HEK293 (cell line): Measurements from ENCODE around the gene CALML3.

Experiments
- CTCF ChIA-PET: fragments of 350-600 bp; formaldehyde crosslinking; extraction: SDS; loops from one replicate; lab custom pipeline; 2021; ENCODE audit warnings: antibody characterized with exemption; lab: Yijun Ruan, JAX
- POLR2A ChIA-PET: fragments of 300-600 bp; formaldehyde crosslinking; extraction: SDS; loops from one replicate; lab custom pipeline; 2020; ENCODE audit warnings: antibody characterized with exemption, inconsistent platforms; lab: Yijun Ruan, JAX
- H3K27ac ChIP-seq: fragments of 200-500 bp; sonication (Bioruptor generic); 2 replicates; pipeline ENCODE4 v1.5.1; 2014; ENCODE audit warnings: low read depth, low read length, control low read depth, inconsistent platforms; ENCODE audit errors: extremely low read depth
- H3K36me3 ChIP-seq, 2 experiments: fragments of 200-500 bp in 1 of 2; sonication (Bioruptor generic) in 1 of 2; 1 replicate in 1 of 2; 2 replicates in 1 of 2; pipeline ENCODE4 v1.5.1; 2014 to 2017; ENCODE audit warnings: inconsistent platforms in 2 of 2, low read length in 2 of 2; ENCODE audit not compliant: control insufficient read depth in 2 of 2, insufficient read depth in 1 of 2
- H3K4me1 ChIP-seq: fragments of 200-500 bp; sonication (Bioruptor generic); 2 replicates; pipeline ENCODE4 v1.5.1; 2014; ENCODE audit warnings: mild to moderate bottlenecking, low read length, inconsistent platforms; ENCODE audit not compliant: control insufficient read depth, insufficient read depth
- H3K4me3 ChIP-seq: 2 replicates; pipeline ENCODE4 v1.5.1; 2011; ENCODE audit warnings: low read depth, mild to moderate bottlenecking, control low read depth, low read length, moderate library complexity
- H3K9me3 ChIP-seq: fragments of 200-500 bp; sonication (Bioruptor generic); 2 replicates; pipeline ENCODE4 v1.5.1; 2014; ENCODE audit warnings: low read depth, low read length, inconsistent platforms; ENCODE audit not compliant: control insufficient read depth, insufficient read depth
- FEZF1 ChIP-seq: fragments of 450-650 bp; formaldehyde crosslinking; IDR thresholded peaks from 2 replicates; pipeline ENCODE4 v1.5.1; 2016; ENCODE audit warnings: missing biosample characterization, missing genetic modification characterization
- ZBTB21 ChIP-seq: fragments of 450-650 bp; formaldehyde crosslinking; IDR thresholded peaks from 2 replicates; pipeline ENCODE4 v1.5.1; 2017; ENCODE audit warnings: missing biosample characterization, missing genetic modification characterization
- ZIC2 ChIP-seq: fragments of 450-650 bp; formaldehyde crosslinking; IDR thresholded peaks from 2 replicates; pipeline ENCODE4 v1.5.1; 2016; ENCODE audit warnings: missing biosample characterization, missing genetic modification characterization
- ZNF274 ChIP-seq, 2 experiments: fragments of 200-500 bp in 1 of 2; fragments of 450-650 bp in 1 of 2; sonication (Bioruptor generic) in 1 of 2; formaldehyde crosslinking in 1 of 2; IDR thresholded peaks; 2 replicates each; pipeline versions ENCODE4 v1.5.1 to v1.6.1; 2014 to 2016; ENCODE audit warnings: borderline replicate concordance in 1 of 2, inconsistent platforms in 1 of 2, low read length in 1 of 2, missing biosample characterization in 1 of 2, missing genetic modification characterization in 1 of 2
- ZNF341 ChIP-seq: fragments of 450-650 bp; formaldehyde crosslinking; IDR thresholded peaks from 2 replicates; pipeline ENCODE4; 2016; ENCODE audit warnings: low read depth, missing biosample characterization, missing genetic modification characterization
- ZNF423 ChIP-seq: fragments of 450-650 bp; formaldehyde crosslinking; IDR thresholded peaks from 2 replicates; pipeline ENCODE4 v1.5.1; 2016; ENCODE audit warnings: missing biosample characterization, missing genetic modification characterization
- ZNF585B ChIP-seq: fragments of 450-650 bp; formaldehyde crosslinking; IDR thresholded peaks from 2 replicates; pipeline ENCODE4 v1.5.1; 2016; ENCODE audit warnings: missing biosample characterization, missing genetic modification characterization
- ZNF747 ChIP-seq: fragments of 450-650 bp; formaldehyde crosslinking; IDR thresholded peaks from 2 replicates; pipeline ENCODE4 v1.5.1; 2016; ENCODE audit warnings: missing biosample characterization, missing genetic modification characterization
- TF ChIP-seq, protein P1 (sequence below): fragments of 450-650 bp; formaldehyde crosslinking; conservative IDR thresholded peaks from 2 replicates; pipeline ENCODE4 v1.5.1; 2016; ENCODE audit warnings: low read depth, missing biosample characterization, missing genetic modification characterization
- TF ChIP-seq, protein P2 (sequence below): fragments of 450-650 bp; formaldehyde crosslinking; IDR thresholded peaks from 2 replicates; pipeline ENCODE4 v1.5.1; 2016; ENCODE audit warnings: missing biosample characterization, missing genetic modification characterization
- TF ChIP-seq, protein P3 (sequence below): fragments of 450-650 bp; formaldehyde crosslinking; IDR thresholded peaks from 2 replicates; pipeline ENCODE4 v1.5.1; 2016; ENCODE audit warnings: missing biosample characterization, missing genetic modification characterization
- TF ChIP-seq, protein P4 (sequence below): fragments of 450-650 bp; formaldehyde crosslinking; IDR thresholded peaks from 2 replicates; pipeline ENCODE4 v1.5.0; 2017; ENCODE audit warnings: missing biosample characterization, missing genetic modification characterization, borderline replicate concordance
- TF ChIP-seq, protein P5 (sequence below): fragments of 450-650 bp; formaldehyde crosslinking; IDR thresholded peaks from 2 replicates; pipeline ENCODE4 v1.5.1; 2017; ENCODE audit warnings: missing biosample characterization, missing genetic modification characterization

Gene CALML3

DNA sequence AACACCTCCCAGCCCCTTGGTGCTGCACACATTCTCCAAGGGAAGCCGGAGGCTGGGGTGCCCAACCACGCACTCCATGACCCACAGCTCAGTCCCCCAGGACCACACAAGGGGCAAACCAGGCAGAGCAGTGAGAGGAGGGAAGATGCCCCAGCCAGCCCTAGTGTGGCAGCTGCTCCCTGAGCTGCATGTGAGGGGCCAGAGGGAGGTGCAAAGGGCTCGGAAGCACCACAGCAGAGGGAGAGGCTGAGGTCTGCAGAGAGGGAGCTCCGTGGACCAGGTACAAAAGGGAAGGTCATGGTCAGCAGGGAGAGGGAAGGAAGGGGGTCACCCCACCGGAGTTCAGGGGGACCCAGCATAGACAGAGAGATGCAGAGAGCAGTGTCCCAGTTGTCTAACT lies 23.9 kb upstream of the CALML3 start:
- no peaks in the 10 kb centered on the region for H3K36me3 ChIP-seq
- CTCF ChIA-PET = interaction anchor here (2.8 kb wide), 1 partner anchor 122 kb away, joined by 11 read pairs; no protein-coding TSS in a partner anchor
- POLR2A ChIA-PET = interaction anchor here (1.2 kb wide), 1 partner anchor 55 kb away, joined by 3 read pairs; no protein-coding TSS in a partner anchor
- H3K27ac ChIP-seq = no peak overlapping the region
- H3K9me3 ChIP-seq = no peaks in the 10 kb centered on the region
- H3K4me1 ChIP-seq = no peaks in the 10 kb centered on the region
- TF ChIP-seq ZNF341 (tag by site-specific recombination) (peak; percentile 56), ZNF585B (no peak)
- no peak overlapping the region for H3K4me3 ChIP-seq

DNA sequence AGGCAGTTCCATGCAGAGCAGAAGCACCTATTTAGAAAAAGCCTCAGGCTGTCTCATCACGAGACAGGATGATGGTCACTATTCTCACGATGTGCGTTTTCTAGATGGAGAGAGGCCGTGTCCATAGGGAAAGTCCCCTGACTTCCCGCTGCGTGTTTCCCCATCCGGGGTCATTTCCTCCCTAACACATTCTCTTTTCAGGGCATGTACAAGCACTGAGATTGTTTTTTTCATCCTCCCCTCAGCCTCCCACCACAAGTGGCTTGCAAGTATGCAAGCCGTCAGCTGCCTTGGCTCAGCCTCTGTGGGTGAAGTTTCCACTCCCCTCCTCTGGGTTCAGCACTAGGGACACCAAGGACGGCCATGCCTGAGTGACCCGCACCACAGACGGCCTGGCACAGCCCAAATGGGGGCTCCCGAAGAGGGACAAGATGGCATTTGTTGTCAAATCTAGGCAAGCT lies 22.7 kb upstream of the CALML3 start:
- no peaks in the 10 kb centered on the region for H3K36me3 ChIP-seq
- ChIA-PET CTCF (interaction anchor here (0.6 to 2.8 kb wide), 2 partner anchors 121 to 127 kb away, joined by 5 to 11 read pairs; no protein-coding TSS in a partner anchor), POLR2A (interaction anchor here (1.2 kb wide), 1 partner anchor 56 kb away, joined by 3 read pairs; no protein-coding TSS in a partner anchor)
- H3K27ac ChIP-seq = no peak overlapping the region
- H3K4me1 ChIP-seq = no peaks in the 10 kb centered on the region
- no peak overlapping the region for H3K4me3 ChIP-seq
- no peaks in the 10 kb centered on the region for H3K9me3 ChIP-seq
- TF ChIP-seq, protein P1, sequence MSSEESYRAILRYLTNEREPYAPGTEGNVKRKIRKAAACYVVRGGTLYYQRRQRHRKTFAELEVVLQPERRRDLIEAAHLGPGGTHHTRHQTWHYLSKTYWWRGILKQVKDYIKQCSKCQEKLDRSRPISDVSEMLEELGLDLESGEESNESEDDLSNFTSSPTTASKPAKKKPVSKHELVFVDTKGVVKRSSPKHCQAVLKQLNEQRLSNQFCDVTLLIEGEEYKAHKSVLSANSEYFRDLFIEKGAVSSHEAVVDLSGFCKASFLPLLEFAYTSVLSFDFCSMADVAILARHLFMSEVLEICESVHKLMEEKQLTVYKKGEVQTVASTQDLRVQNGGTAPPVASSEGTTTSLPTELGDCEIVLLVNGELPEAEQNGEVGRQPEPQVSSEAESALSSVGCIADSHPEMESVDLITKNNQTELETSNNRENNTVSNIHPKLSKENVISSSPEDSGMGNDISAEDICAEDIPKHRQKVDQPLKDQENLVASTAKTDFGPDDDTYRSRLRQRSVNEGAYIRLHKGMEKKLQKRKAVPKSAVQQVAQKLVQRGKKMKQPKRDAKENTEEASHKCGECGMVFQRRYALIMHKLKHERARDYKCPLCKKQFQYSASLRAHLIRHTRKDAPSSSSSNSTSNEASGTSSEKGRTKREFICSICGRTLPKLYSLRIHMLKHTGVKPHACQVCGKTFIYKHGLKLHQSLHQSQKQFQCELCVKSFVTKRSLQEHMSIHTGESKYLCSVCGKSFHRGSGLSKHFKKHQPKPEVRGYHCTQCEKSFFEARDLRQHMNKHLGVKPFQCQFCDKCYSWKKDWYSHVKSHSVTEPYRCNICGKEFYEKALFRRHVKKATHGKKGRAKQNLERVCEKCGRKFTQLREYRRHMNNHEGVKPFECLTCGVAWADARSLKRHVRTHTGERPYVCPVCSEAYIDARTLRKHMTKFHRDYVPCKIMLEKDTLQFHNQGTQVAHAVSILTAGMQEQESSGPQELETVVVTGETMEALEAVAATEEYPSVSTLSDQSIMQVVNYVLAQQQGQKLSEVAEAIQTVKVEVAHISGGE (tag by site-specific recombination) = no peak
- no peak for TF ChIP-seq ZBTB21
- TF ChIP-seq ZNF274 (IDR thresholded peaks at IDR 0.05; ENCODE audit: low read length) = no peak
- TF ChIP-seq ZNF274 (tag by site-specific recombination; IDR thresholded peaks at IDR 0.05; ENCODE audit: borderline replicate concordance) = no peak
- TF ChIP-seq, protein P2, sequence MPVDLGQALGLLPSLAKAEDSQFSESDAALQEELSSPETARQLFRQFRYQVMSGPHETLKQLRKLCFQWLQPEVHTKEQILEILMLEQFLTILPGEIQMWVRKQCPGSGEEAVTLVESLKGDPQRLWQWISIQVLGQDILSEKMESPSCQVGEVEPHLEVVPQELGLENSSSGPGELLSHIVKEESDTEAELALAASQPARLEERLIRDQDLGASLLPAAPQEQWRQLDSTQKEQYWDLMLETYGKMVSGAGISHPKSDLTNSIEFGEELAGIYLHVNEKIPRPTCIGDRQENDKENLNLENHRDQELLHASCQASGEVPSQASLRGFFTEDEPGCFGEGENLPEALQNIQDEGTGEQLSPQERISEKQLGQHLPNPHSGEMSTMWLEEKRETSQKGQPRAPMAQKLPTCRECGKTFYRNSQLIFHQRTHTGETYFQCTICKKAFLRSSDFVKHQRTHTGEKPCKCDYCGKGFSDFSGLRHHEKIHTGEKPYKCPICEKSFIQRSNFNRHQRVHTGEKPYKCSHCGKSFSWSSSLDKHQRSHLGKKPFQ (tag by site-specific recombination) = no peak
- TF ChIP-seq ZNF747 (tag by site-specific recombination) = no peak
- TF ChIP-seq, protein P3, sequence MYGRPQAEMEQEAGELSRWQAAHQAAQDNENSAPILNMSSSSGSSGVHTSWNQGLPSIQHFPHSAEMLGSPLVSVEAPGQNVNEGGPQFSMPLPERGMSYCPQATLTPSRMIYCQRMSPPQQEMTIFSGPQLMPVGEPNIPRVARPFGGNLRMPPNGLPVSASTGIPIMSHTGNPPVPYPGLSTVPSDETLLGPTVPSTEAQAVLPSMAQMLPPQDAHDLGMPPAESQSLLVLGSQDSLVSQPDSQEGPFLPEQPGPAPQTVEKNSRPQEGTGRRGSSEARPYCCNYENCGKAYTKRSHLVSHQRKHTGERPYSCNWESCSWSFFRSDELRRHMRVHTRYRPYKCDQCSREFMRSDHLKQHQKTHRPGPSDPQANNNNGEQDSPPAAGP (tag by site-specific recombination) = no peak
- no peak for TF ChIP-seq FEZF1 (tag by site-specific recombination)
- TF ChIP-seq ZIC2 (tag by site-specific recombination) = no peak
- no peak for TF ChIP-seq ZNF423

DNA sequence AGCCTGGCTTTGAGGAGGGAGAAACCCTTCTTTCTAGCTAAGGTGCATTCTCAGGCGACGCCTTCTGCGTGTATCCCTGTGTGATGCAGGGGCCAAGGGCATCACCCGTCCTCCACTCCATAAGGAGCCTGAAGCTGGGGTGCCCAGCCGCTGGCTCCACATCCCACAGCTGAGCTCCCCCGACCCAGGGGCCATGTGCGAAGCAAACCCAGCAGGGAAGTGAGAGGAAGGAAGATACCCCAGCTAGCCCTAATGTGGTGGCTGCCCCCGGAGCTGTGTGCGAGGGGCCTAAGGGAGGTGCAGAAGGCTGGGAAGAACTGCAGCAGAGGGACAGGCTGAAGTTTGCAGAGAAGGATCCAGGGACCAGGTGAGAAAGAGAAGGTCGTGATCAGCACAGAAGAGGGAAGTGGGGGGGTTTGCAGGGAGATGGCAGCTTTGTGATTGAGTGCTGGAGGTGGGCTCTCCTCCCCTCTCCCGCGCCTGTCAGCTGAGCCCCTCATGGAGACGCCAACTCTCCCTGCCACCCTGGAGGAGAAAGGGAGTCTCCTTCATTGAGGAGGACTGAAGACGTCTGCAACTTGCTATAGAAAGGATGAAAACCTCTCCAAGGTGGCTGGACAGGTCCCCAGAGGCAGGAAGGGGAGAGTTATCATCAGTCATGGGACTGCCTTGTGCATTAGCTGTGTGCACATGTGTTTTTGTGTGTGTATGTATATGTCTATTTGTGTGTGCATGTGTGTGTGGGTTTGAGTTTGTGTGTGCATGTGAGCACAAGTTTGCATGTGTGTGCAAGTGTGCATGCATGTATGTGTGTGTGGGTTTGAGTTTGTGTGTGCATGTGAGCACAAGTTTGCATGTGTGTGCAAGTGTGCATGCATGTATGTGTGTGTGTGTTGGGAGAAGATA lies 21.9 kb upstream of the CALML3 start:
- CTCF ChIA-PET = no interaction called here
- no peak overlapping the region for H3K4me3 ChIP-seq
- no peaks in the 10 kb centered on the region for H3K4me1 ChIP-seq
- TF ChIP-seq, protein P4, sequence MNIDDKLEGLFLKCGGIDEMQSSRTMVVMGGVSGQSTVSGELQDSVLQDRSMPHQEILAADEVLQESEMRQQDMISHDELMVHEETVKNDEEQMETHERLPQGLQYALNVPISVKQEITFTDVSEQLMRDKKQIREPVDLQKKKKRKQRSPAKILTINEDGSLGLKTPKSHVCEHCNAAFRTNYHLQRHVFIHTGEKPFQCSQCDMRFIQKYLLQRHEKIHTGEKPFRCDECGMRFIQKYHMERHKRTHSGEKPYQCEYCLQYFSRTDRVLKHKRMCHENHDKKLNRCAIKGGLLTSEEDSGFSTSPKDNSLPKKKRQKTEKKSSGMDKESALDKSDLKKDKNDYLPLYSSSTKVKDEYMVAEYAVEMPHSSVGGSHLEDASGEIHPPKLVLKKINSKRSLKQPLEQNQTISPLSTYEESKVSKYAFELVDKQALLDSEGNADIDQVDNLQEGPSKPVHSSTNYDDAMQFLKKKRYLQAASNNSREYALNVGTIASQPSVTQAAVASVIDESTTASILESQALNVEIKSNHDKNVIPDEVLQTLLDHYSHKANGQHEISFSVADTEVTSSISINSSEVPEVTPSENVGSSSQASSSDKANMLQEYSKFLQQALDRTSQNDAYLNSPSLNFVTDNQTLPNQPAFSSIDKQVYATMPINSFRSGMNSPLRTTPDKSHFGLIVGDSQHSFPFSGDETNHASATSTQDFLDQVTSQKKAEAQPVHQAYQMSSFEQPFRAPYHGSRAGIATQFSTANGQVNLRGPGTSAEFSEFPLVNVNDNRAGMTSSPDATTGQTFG (tag by site-specific recombination) = no peak
- TF ChIP-seq, protein P5, sequence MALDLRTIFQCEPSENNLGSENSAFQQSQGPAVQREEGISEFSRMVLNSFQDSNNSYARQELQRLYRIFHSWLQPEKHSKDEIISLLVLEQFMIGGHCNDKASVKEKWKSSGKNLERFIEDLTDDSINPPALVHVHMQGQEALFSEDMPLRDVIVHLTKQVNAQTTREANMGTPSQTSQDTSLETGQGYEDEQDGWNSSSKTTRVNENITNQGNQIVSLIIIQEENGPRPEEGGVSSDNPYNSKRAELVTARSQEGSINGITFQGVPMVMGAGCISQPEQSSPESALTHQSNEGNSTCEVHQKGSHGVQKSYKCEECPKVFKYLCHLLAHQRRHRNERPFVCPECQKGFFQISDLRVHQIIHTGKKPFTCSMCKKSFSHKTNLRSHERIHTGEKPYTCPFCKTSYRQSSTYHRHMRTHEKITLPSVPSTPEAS (tag by site-specific recombination) = peak; percentile 80
- TF ChIP-seq, all 188 proteins: peak for 1
- Histone ChIP-seq H3K36me3 (no peaks in the 10 kb centered on the region), H3K27ac (no peak overlapping the region), H3K9me3 (no peaks in the 10 kb centered on the region)
- POLR2A ChIA-PET = no interaction called here
